Measurements from ENCODE around the gene PPP1R16B.
"Not testable (repeated sequence)": the region's sequence is repeated elsewhere in the genome, so short reads cannot be mapped to it uniquely, and the experiment has no call there.

PPP1R16B gene

DNA sequence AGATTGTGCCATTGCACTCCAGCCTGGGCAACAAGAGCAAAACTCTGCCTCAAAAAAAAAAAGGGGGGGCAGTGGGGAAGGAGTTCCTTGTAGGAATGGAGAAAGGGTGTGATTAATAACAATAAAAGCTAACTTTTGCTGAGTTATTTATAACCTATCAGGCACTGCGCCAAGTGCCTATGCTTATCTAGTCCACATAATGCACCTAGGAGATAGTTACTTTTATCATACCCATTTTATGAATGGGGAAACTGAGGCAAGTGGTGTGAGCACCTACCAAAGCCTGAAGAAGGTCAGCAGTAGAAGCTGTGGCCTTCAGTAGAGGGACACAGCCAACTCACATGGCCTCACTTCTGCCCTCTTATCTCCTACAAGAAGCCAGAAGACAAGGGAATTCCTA lies 13.6 kb upstream of the PPP1R16B start:
- no peak for DNase-seq (ENCODE audit: low read depth in 2 of 2)

DNA sequence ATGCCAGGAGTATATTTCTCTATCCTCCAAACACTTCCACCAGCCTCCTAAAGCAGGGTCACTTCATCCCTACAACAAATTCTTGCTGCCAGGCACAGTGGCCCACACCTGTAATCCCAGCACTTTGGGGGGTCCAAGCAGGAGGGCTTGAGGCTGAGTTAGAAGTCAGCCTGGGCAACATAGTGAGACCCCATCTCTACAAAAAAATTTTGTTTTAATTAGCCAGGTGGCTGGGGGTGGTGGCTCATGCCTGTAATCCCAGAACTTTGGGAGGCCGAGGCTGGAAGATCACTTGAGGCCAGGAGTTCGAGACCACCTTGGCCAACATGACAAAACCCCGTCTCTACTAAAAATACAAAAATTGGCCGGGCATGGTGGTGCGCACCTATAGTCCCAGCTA lies 11.4 kb upstream of the PPP1R16B start:
- not testable (repeated sequence) for DNase-seq (ENCODE audit: low read depth in 2 of 2)

DNA sequence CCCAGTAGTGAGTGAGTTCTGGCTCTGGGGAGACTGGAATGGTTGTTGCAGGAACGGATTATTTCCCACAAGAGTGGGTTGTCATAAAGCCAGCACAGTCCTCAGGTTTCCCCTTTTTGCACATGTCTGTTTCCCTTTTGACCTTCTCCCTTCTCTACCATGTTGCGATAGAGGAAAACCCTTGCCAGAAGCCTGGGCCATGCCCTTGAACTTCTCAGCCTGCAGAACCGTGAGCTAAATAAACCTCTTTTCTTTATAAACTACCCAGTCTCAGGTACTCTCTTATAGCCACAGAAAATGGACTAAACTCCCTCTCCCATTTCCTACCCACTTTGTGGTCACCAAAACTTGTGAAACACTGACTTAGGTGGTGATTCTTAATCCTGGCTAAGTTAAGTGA lies 7.2 kb upstream of the PPP1R16B start:
- DNase-seq (ENCODE audit: low read depth in 2 of 2), result no peak

- DNase-seq (ENCODE audit: low read depth in 2 of 2), result no peak
Observed at GRCh38 chr20:38799203-38799602, 6.3 kb upstream of the PPP1R16B start.

DNA sequence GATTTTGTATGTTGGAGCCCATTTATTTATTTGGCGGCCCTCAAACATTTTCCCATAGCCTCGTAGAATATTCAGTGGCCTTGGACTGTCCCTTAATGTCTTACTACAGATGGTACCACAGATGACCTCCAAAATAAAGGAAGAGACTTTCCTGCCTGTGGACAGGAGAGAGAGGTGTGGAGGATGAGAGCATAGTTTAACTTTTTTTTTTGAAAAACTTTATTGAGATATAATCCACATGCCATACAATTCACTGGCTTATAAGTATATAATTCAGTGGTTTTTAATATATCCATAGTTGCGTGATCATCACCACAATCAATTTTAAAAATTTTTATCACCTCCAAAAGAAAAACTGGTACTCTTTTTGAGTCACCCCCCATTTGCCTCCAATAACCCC lies 4.6 kb upstream of the PPP1R16B start:
- DNase-seq (ENCODE audit: low read depth in 2 of 2), result no peak

- no peak for DNase-seq (ENCODE audit: low read depth in 2 of 2)
Observed at GRCh38 chr20:38804221-38804620, 1.3 kb upstream of the PPP1R16B start.

DNA sequence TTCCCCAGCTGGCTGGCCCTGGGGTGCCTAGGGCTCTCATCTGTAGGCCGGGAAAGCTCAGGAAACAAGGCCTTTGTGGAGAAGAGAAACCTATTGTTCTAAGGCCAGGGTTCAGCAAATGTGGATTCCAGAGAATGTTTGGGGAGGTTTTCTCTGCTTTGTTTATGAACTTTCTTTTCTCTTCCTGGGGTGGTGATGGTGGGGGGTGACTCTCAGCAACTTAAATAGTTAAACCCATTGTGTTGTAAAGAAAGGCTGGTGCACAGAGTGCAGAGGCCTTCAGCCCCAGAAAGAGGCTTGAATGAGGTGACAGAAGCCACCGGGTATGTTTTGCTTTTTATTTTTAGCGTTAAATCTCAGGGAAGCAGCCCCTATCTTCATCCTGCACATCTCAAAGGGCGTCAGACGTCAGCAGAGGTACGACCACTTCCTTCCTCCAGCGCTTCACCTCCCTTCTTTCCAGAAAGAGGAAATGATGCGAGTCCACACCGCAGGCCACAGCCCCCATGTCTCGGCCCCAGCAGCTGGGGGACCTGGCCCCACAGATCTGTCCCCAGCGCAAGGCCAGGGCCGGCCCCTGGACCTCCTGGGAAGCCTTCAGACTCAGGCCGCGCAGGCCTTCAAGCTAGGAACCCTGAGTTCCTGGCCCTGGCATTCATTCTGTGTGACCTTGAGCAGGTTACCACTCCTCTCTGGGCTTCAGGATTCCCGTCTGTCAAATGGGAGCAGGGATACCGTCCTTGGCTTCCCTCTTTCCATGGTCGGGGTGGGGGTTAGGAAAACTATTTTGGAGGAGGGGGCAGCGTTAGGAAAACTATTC lies 605 bp upstream of the PPP1R16B start:
- peak; percentile 62 to 69 for DNase-seq (ENCODE audit: low read depth in 2 of 2)

DNA sequence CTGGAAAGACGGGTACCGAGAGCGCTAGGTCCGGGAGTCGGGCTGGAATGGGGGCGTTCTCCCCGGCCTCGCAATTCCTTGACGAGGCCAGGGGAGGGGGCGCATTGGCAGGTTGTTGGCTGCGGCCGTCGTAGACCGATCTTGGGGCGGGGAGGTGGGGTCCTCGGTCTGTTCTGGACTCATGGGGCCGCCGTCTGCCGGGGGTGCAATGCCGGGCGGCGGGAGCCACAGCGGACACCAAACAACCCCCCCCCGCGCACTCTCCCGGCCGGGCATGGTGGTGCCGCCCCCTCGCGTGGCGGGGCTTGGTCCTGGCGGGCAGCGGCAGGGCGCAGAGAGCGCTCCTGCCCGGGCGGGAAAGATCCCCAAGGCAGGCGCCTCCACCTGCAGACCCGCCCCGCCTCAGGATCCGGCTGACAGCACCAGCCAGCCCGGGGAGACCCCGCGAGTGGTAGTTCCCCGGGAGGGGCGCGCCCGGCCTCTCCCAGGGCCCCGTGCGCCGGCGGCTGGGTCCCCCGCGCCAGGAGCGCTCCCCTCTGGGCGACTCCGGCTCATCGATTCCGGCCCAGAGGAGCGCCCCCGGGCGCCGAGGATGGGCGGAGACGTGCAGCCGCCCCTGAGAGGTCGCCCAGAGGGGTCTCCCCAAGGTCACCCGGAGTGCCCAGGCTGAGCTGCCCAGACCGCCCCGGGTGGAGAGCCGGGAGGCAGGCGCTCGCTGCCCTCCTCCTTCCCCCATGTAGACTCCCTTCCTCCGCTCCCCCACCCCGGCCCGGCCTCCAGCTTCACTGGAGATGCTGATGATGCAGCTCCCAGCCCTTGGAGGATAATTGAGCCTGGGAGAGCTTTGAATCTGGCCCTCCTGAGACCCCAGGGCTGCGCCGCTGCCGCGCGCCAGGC lies 709 bp downstream of the PPP1R16B start:
- DNase-seq (ENCODE audit: low read depth in 2 of 2), result peak in 1 of 2 donors; percentile 38

GRCh38 chr20:38806855-38807655 lies 1.6 kb downstream of the PPP1R16B start:
- peak in 1 of 2 donors; percentile 30 for DNase-seq (ENCODE audit: low read depth in 2 of 2)

GRCh38 chr20:38809942-38810341 lies 4.4 kb downstream of the PPP1R16B start:
- DNase-seq (ENCODE audit: low read depth in 2 of 2), result no peak

DNA sequence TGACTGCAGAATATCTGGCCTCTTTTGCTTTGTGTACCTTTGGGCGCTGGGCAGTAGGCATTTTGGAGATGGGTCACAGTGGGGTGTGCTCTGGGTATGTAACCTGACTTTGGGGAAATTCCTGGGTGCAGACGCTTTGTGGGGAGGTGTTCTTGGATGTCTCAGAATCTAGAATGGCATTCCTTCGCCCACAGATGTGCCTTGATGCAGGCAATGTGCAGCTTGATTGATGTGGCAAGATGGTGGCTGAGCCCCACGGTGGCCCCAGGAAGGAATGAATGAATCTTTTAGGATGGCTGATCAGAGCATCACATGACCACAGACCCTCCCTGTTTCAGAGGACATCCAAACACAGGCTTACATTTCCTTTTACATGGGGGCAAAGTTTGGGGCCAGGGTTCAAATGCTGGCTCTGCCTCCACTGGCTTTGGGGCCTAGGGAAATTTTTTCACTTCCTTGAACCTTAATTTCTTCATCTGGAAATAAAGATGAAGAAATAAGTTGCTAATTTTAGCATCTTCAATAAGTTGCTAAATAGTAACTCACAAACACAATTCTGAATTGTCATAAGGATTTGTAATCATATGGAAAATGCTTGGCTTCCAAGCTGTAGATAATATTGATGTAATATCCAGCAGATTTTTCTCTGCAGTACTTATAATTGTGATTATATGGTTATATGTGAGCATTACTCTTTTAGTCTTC lies 5.6 kb downstream of the PPP1R16B start:
- no peak for DNase-seq (ENCODE audit: low read depth in 2 of 2)

GRCh38 chr20:38811769-38812168 lies 6.3 kb downstream of the PPP1R16B start:
- DNase-seq (ENCODE audit: low read depth in 2 of 2), result no peak

- DNase-seq (ENCODE audit: low read depth in 2 of 2), result no peak
Observed at GRCh38 chr20:38812182-38812581, 6.7 kb downstream of the PPP1R16B start.

GRCh38 chr20:38812709-38813573 lies 7.4 kb downstream of the PPP1R16B start:
- DNase-seq (ENCODE audit: low read depth in 2 of 2), result no peak

GRCh38 chr20:38813574-38813962 lies 8.1 kb downstream of the PPP1R16B start:
- not testable (repeated sequence) for DNase-seq (ENCODE audit: low read depth in 2 of 2)

- no peak for DNase-seq (ENCODE audit: low read depth in 2 of 2)
Observed at GRCh38 chr20:38815446-38815845, 9.9 kb downstream of the PPP1R16B start.

- DNase-seq (ENCODE audit: low read depth in 2 of 2), result no peak
Observed at GRCh38 chr20:38818113-38819065, 12.9 kb downstream of the PPP1R16B start.

DNA sequence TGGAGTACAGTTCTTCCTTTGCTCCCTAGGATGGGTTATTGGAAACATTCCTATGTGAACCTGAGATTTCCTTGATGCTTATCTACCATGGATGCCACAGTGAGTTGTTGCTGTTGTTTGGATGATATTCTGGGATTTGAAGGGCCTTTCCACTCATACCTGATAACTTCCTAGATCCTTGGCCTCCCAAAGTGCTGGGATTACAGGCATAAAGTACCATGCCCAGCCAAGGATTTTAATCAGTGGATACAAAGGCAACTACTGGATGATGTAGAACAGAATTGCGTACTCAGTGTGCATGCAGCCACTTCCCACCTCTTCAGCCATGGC lies 20.0 kb downstream of the PPP1R16B start:
- no peak for DNase-seq (ENCODE audit: low read depth in 2 of 2)

DNA sequence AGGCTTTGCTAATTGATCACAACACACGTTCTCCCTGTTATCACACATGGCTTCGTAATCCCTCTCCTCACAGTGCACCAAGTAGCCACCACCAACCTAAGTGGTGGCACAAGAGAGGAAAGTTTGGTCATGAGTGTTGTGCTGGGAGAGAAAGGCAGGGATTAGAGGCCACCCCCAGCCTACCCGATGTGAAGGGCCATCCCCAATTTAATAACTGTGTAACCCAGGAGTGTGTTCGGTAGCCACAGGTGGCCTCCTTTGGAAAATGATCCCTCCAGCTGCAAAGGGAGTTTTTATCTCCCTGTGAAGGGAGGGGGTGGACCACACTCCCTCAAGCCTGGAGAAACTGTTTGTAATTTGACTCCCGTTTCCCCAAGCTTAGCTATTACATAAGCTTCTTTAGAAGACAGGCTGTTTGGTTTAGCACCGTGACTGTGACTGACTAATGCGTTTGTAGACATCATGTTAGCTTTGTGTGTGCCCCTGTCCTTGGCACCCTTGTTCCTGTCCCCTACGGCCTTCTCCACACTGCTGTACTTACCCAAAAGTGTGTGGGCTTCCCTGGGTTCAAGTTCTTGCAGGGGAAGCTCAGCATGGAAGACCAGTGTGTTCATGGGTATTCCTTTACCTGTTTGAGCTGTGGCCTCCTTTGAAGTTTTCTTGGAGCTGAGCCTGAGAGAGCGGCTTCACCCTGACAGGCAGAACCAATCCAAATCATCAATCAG lies 20.6 kb downstream of the PPP1R16B start:
- DNase-seq (ENCODE audit: low read depth in 2 of 2), result no peak

Measured in stimulated activated CD8-positive, alpha-beta memory T cell treated with anti-CD3 and anti-CD28 coated beads, Interleukin-7, amount 100 ng/mL, for 4 hours (primary cell).